Neural cell (in vitro differentiated cells): ENCODE data around the gene SP100.

Experiments
- CTCF ChIP-seq: fragments of 450-650 bp; IDR thresholded peaks from 2 replicates; pipeline ENCODE4 v1.5.1; 2014; ENCODE audit warnings: antibody characterized with exemption, mild to moderate bottlenecking, moderate library complexity; ENCODE audit not compliant: poor library complexity, severe bottlenecking
- EZH2 ChIP-seq: fragments of 200-600, 300-800 bp; shearing (Covaris generic), sonication (generic); IDR thresholded peaks from 2 replicates; pipeline ENCODE4 v1.6.1; 2014; ENCODE audit warnings: antibody characterized with exemption, low read length, borderline replicate concordance, mild to moderate bottlenecking; ENCODE audit not compliant: insufficient read depth, poor library complexity, severe bottlenecking
- POLR2AphosphoS5 ChIP-seq: IDR thresholded peaks from 2 replicates; pipeline ENCODE4 v1.6.1; 2012

- TF ChIP-seq EZH2 (no peak), CTCF (no peak), POLR2AphosphoS5 (no peak)
These were observed 3.2 kb upstream of the SP100 start for GRCh38 chr2:230412846-230413245.
